Body of pancreas (tissue), 4 donors: ENCODE results near the gene LDLRAD1. TPM values are rescaled to one million over a fixed set of nuclear protein-coding genes. Genes with fewer than 3 reads are reported as not detected.

Experiments used
- ATAC-seq: fragments of 150-250 bp; one replicate; pipeline ENCODE4 v1.9.1; 2016
- DNase-seq, 4 donors: peaks; one replicate each; pipeline ENCODE4 v3.0.0-alpha.2; 2019
- H3K27ac ChIP-seq, 4 donors: fragments of 200-600 bp; sonication (generic); 1 replicate in 3 of 4; 2 replicates in 1 of 4; pipeline versions ENCODE4 v1.5.1 to v1.6.1; 2016 to 2019; ENCODE audit warnings: mild to moderate bottlenecking in 1 of 4, mixed read lengths in 1 of 4, moderate library complexity in 1 of 4
- H3K27me3 ChIP-seq, 2 donors: fragments of 200-600 bp; sonication (generic); one replicate each; pipeline ENCODE4 v1.6.0; 2016; ENCODE audit warnings: mild to moderate bottlenecking in 1 of 2
- H3K36me3 ChIP-seq, 2 donors: fragments of 200-600 bp; sonication (generic); replicated peaks in 1 of 2; 2 replicates each; pipeline ENCODE4 v1.5.1; 2016; ENCODE audit warnings: low read depth in 2 of 2; ENCODE audit not compliant: insufficient read depth in 1 of 2
- H3K4me1 ChIP-seq: fragments of 200-600 bp; sonication (generic); one replicate; pipeline ENCODE4 v1.6.0; 2016
- H3K4me3 ChIP-seq, 2 donors: fragments of 200-600 bp; sonication (generic); 1 replicate in 1 of 2; 2 replicates in 1 of 2; pipeline ENCODE4 v1.5.1; 2016 to 2019
- H3K9me3 ChIP-seq, 3 donors: fragments of 200-600 bp; sonication (generic); 1 replicate in 2 of 3; 2 replicates in 1 of 3; pipeline ENCODE4 v1.5.1; 2016
- POLR2A ChIP-seq, 3 donors: fragments of 450-650 bp; IDR thresholded peaks; one replicate each; pipeline ENCODE4 v1.6.1; 2016; ENCODE audit warnings: antibody characterized with exemption in 3 of 3, mild to moderate bottlenecking in 2 of 3
- WGBS, 2 donors: methylation state at CpG; one replicate each; pipeline ENCODE4 v1.1.5; 2017; 5-methylcytosine and 5-hydroxymethylcytosine counted together
- intact Hi-C: fragments of 100-400 bp; cut with DNase I; formaldehyde crosslinking; loops from one replicate; pipeline ENCODE4 v1.15.1; 2023
- total RNA-seq, 2 donors: library from RNA; depleted of rRNA; stranded (reverse); fragments of >200 nt; gene quantifications; one replicate each; pipeline ENCODE4 v1.1.0, GENCODE V29; 2016
- TF ChIP-seq, protein P1 (sequence below), 7 experiments: fragments of 450-650 bp in 4 of 7; fragments of 200-600 bp in 3 of 7; sonication (generic) in 3 of 7; IDR thresholded peaks; one replicate each; pipeline ENCODE4 v1.5.1; 2016 to 2019; ENCODE audit warnings: antibody characterized with exemption in 7 of 7

Gene LDLRAD1
- total RNA-seq, 2 donors from 2014 or later, result not detected

DNA sequence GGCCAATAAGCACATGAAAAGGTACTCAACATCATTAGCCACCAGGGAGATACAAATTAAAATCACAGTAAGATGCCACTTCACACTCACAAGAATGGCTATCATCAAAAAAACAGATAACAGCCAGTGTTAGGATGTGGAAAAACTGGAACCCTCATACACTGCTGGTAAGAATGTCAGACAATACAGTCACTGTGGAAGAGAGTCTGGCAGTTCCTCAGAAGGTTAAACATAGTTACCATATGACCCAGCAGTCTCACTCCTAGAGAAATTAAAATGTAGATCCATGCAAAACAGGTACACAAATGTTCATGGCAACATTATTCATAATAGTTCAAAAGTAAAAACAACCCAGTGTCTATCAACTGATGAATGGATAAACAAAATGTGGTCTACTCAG, 33.3 kb downstream of the LDLRAD1 start:
- ATAC-seq (no peak), DNase-seq (no peak)
- peaks cover 16% of the 10 kb centered on the region for H3K4me1 ChIP-seq
- no peak overlapping the region for H3K4me3 ChIP-seq
- H3K27me3 ChIP-seq, result no peaks in the 10 kb centered on the region
- TF ChIP-seq POLR2A (IDR thresholded peaks at IDR 0.05), result no peak
- TF ChIP-seq, protein P1, sequence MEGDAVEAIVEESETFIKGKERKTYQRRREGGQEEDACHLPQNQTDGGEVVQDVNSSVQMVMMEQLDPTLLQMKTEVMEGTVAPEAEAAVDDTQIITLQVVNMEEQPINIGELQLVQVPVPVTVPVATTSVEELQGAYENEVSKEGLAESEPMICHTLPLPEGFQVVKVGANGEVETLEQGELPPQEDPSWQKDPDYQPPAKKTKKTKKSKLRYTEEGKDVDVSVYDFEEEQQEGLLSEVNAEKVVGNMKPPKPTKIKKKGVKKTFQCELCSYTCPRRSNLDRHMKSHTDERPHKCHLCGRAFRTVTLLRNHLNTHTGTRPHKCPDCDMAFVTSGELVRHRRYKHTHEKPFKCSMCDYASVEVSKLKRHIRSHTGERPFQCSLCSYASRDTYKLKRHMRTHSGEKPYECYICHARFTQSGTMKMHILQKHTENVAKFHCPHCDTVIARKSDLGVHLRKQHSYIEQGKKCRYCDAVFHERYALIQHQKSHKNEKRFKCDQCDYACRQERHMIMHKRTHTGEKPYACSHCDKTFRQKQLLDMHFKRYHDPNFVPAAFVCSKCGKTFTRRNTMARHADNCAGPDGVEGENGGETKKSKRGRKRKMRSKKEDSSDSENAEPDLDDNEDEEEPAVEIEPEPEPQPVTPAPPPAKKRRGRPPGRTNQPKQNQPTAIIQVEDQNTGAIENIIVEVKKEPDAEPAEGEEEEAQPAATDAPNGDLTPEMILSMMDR (IDR thresholded peaks at IDR 0.05), result no peak
- no peaks in the 10 kb centered on the region for H3K9me3 ChIP-seq
- H3K27ac ChIP-seq, result no peak overlapping the region
- no peaks in the 10 kb centered on the region for H3K36me3 ChIP-seq
- intact Hi-C loops, result no loop called here

DNA sequence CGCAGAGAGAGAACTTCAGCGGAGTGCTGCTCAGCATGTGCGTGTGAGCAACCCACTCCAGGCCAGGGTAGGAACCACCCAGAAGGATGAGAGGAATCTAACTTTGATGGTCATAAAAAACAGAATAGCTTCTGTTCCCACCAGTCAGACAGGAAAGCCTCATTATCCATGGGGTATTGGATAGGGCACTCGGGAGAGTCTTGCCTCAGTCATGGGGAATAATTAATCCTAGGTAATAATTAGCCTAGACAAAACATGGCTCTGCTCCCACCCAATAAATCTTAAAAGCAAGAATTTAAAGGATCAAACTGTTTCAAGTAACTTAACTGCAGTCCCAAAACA, 35.3 kb downstream of the LDLRAD1 start:
- Histone ChIP-seq H3K4me1 (peaks cover 16% of the 10 kb centered on the region), H3K36me3 (no peaks in the 10 kb centered on the region), H3K27me3 (no peaks in the 10 kb centered on the region), H3K4me3 (peak overlapping the region in 1 of 2 donors; percentile 8), H3K9me3 (no peaks in the 10 kb centered on the region), H3K27ac (peak overlapping the region in 3 of 4 donors; percentile 63 to 83 (median 69))
- DNase-seq (no peak), ATAC-seq (peak; percentile 66)
- intact Hi-C loops, result no loop called here
- TF ChIP-seq, protein P1 (IDR thresholded peaks at IDR 0.05), result no peak
- peak in 1 of 3 donors; percentile 12 for TF ChIP-seq POLR2A (IDR thresholded peaks at IDR 0.05)
- 10 to 24% methylated on average over 4 of the region's 4 CpGs for WGBS, 2 donors

DNA sequence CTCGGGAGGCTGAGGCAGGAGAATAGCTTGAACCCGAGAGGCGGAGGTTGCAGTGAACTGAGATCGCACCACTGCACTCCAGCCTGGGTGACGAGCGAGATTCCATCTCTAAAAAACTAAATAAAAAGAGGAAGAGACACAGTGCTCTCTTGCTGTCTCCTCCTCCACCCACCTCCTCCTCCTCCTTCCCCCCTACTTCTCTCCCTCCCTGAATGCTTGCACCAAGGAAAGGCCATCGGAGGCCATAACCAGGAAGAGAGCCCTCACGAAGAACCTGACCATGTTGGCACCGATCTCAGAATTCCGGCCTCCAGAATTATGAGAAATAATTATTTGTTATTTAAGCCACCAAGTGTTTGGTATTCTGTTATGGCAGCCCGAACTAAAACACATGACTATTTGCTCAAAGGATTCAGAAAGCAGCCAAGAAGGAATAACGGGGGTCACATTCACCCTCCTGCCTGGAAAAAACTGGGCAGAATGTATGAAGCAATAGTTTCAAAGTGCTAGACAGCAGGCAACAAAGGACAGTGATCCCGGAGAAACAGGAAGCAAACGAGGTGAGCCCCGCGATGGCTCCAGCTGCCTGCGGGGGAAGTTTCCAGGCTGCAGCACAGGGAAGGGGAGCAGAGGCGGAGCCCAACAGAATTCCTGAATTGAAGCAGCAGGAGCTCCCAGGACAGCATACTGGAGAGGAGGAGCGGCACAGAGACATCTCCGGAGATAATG, 35.8 kb downstream of the LDLRAD1 start:
- peak; percentile 80 for ATAC-seq
- peak overlapping the region in 1 of 2 donors; percentile 8 for H3K4me3 ChIP-seq
- H3K4me1 ChIP-seq, result peaks cover 16% of the 10 kb centered on the region
- H3K27me3 ChIP-seq, result no peaks in the 10 kb centered on the region
- H3K36me3 ChIP-seq, result no peaks in the 10 kb centered on the region
- TF ChIP-seq, protein P1 (IDR thresholded peaks at IDR 0.05), result no peak
- TF ChIP-seq POLR2A (IDR thresholded peaks at IDR 0.05), result peak in 2 of 3 donors; percentile 41 to 47
- intact Hi-C loops, result no loop called here
- H3K9me3 ChIP-seq, result no peaks in the 10 kb centered on the region
- peak overlapping the region in 3 of 4 donors; percentile 63 to 83 (median 69) for H3K27ac ChIP-seq
- DNase-seq, result peak; percentile 25 to 53 (median 44)
- 37 to 43% methylated on average over 20 of the region's 20 CpGs for WGBS, 2 donors

DNA sequence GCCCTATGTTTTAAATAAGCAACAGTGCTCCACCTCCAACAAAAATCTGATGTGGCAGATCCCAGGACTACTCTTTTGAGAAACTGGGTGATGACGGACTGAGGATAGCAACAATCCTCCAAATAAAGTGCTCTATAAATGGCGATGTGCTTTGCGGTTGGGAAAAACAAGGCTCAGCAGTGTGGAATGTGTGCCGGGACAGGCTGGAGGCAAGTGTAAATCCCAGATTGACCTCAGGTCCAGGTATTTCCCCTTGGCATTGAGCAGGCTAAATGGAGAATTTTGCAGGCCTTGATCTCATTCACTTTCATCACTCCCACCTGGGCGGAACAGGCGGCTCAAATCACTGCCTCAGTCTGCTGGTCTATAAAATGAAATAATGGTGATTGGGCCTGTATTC, 36.8 kb downstream of the LDLRAD1 start:
- no peak overlapping the region for H3K27ac ChIP-seq
- intact Hi-C loops, result no loop called here
- WGBS, 2 donors, result 96% methylated on average over 6 of the region's 6 CpGs

More for the DNA sequence above, 36.8 kb downstream of the LDLRAD1 start:
- TF ChIP-seq POLR2A (IDR thresholded peaks at IDR 0.05), result no peak
- TF ChIP-seq, protein P1 (IDR thresholded peaks at IDR 0.05), result no peak
- ATAC-seq (no peak), DNase-seq (no peak)
- H3K36me3 ChIP-seq, result no peaks in the 10 kb centered on the region
- H3K27me3 ChIP-seq, result no peaks in the 10 kb centered on the region
- H3K4me1 ChIP-seq, result peaks cover 16% of the 10 kb centered on the region
- no peak overlapping the region for H3K4me3 ChIP-seq
- no peaks in the 10 kb centered on the region for H3K9me3 ChIP-seq
